NCI-H2107 (cell line): ENCODE data around the gene CNNM4.

Source experiments
- DNase-seq: peaks from one replicate; lab custom pipeline; 2025; lab: John Stamatoyannopoulos, UW

Gene CNNM4

DNA sequence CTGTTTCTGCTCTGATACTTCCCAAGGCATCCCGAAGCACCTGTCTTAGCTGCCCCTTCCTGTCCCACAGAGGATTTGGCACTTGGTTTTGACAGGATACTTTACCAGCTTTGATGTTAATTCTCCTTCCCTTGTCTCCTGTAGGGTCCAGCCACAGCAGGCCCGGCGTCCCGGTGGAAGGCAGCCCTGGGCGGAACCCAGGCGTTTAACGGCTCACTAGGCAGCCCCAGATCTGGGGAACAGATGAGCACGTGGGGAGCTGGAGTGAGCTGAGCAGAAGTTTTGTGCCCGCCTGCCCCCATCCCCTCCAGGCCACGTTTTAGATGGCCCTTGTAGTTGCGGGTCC is 71.7 kb downstream of the CNNM4 start:
- DNase-seq: no peak

DNA sequence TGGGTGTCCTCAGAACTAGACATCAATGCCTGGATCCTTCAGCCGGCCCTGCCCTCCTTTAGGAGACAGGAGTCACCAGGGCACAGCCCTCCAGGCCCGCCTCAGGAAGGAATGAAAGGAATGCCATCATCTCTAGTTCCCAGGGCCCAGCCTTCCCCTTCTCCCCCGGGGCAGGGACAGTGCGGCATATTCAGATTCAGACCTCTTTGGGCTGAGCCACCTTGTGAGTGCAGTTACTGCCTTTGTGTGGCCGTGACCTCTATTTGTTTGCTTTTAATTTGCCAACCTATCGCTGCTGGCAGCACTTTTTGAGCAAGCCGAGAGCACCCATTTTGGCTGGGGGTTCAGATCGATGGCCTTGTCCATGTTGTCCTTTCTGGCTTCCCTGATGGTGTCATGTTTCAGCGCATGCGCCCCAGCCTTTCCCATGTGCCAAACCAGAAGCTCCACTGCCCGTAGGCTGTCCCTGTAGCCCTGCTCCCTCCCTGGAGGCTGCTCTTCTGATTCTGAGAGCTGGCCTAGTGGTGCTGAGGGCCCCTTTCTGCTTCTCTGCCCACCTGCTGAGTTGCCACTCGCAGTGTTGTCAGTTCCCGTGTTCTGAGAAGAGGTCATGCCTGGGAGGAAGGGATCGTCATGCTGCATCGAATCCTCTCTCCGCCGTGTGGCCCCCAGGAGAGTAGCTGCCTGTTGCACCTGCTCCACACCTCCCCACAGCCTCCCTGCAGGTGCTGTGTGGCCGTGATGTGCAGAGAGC is 72.2 kb downstream of the CNNM4 start:
- DNase-seq: peak; percentile 89

DNA sequence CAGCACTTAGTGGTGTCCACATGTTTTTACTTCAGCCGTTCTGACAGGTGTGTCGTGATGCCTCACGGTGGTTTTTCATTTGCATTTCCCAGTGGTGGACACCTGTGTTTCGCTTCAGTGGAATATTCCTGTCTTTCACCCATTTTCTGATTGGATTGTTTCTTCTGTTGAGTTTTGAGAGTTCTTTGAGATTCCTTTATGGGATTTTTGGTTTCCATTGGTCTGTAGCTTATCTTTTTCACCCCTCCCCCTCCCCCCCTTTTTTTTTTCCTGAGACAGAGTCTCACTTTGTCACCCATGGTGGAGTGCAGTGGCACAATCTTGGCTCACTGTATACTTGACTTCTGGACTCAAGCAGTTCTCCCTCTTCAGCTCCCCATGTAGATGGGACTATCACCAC is 75.1 kb downstream of the CNNM4 start:
- DNase-seq: no peak

DNA sequence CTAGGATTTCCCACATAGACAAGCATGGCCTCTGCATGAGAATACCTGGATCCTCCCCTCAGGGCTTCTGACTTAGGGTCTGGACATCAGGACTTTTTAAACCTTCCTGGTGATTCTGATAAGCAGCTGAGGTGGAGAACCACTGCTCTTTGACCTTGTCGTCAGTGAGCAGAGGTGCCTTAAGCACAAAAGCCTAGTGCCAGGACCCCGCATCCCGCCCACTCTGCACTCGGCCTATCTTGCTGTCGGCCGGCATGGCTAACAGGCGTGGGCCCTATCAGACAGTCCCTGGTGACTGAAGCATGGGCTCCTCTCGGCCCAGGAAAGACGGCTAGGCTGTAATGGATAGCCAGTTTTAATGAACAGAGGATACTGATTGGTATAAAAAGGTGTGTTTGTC is 76.9 kb downstream of the CNNM4 start:
- DNase-seq: no peak

DNA sequence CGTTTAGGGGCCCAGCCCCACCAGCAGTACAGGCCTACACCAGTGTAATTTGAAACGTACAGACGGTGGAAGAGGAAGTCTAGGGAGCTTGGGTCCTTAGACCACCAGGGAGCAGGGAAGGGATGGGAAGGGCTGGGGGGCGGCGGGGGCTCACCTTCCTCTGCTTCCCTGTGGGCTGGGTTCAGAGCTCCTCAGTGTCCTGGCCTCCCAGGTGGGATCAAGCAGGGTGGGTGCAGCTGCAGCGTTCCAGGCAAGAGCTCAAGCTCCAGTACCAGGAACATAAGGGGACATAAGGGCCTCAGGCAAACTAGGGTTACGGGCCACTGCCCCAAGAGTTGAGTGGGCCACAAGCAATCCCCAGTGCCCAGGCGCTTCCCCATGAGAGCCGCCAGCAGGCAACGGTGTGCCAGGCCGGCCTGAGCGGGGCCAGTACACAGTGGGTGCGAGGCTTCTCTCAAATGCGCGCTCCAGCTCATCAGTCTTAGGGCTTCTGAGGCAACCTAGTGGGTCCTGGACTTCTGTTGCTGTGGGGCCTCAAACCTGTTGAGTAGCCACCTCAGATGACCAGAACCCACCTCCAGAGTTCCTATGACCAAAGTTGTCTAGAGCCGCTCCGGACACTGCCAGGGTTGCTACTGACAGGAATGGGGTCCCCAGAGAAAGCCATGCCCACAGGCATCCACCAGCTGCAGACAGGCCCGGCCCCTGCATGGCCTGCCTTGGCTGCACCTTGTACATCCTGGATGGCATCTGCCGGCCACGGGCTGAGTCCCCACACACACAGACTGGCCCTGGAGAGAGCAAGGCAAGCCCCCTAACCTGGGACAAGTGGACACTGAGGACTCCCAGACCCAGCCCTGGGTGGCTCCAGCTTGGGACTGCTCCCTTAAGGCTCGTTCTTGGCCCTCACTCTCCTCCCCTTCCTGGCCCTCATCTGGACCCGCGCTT is 77.9 kb downstream of the CNNM4 start:
- DNase-seq: no peak

DNA sequence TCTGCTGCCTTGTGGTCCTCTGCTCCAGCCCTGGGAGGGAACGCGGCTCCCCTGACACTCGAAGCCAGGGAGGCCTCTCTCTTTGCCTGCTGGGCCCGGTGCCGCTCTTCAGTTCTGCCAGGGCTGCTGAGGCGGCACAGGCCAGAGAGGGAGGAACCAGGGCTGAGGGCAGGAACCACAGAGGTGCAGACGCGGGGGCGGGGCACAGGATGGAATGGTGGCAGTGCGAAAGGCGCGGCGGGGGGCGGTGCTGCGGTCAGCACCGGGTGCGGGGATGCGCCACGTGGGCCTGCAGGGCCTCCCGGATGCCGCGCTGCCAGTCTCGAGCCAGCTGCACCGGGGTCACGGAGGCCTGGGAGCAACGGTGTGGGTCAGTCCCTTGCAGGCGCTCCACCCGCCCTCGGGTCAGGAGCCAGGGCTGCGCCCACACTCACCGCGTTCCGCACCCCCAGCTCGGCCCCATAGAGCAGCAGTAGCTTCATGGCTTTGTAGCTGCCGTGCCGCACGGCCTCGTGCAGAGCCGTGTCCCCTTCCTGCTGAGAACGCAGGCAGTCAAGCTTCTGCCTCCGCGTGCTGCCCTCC is 78.7 kb downstream of the CNNM4 start:
- no peak for DNase-seq

DNA sequence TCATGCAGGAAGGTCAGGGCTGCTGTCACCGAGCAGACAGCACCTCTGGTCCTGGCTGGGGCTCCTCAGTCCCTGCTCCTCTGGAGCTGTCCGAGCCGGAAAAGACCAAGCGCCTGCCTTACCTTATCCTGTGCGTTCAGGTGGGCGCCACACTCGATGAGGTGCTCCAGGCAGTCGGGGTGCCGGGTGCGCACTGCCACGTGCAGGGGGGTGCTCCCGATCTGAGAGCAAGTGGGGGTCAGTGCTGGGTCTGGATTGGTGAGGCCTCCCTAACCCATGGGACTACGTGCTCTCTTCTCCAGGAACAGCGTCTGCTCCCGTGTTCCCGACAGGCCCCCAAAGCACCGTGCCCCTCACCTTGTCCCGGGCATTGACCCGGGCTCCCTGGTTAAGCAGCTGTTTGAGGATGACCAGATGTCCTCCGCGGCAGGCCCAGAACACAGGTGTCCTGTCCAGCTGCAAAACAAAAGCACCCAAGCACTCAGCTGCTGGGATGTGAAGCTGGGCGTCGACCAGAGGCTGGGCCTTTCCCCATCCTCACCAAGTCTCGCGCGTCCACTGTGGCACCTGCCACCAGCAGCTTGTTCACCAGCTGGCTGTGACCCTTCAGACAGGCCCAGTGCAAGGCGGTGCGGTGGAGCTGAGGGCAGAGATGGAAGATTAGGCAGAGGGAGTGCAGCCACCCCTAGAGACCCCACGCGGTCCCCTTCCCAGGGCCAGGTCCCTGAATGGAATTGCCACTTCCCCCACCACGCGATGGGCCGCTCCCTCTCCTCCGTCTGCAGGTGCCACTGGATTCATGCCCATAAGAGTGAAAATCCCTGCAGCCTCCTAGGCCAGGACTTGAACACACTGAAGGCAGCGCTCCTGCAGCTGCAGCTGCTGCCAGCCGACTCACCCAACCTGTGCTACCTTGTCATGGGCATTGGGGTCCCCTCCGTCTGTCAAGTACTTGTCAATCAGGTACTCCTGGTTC is 79.5 kb downstream of the CNNM4 start:
- no peak for DNase-seq

DNA sequence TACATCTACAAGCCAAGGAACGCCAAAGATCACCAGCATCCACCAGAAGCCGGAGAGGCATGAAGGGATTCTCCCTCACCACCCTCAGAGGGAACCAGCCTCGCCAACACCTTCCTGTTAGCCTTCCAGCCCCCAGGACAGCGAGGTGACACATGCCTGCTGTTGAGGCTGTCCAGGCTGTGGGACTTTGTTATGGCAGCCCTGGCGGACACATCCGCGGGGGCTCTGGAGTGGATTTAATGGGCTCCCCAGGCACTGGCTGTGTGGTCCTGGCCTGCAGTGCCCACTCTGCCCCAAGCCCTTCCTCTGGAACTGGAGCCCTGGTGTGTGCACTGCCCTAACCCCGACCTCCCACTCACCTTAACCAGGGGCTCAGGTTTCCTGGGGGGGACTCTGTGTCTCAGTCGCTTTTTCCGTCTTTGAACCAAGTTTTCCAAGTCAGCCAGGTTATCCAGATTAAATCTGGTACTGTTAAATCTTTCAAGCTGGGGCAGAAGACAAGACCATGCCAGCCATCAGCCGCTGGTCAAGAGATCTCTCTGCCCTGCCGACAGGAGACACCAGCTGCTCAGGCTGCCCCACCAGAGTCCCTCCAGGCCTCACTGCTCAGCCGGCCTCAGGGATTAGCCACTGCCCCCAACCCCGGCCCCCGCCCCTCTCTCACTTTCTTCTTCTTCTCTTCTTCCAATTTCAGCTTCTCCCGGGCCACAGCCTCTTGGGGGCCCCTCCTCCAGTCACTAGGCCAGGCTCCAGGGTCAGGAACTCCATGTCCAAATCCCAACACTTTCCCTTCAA is 81.2 kb downstream of the CNNM4 start:
- DNase-seq: no peak

DNA sequence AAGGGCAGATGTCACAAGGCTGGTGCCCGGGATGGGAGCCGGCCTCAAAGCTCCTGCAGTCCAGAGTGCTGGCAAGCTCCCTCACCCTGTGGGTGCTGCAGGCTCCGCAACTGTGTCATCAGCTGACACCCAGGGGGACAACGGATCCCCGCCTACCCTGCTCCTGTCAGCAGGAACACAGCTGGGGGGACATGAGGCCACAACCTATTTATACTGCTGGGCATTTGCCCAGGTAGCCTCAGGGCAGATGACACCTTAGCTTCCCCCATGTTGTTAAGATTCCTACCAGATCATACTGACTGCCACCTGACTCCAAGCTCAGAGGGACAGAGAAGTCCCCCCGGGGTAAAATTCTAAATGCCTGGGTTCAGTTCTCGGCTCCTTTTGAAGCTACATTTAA is 81.9 kb downstream of the CNNM4 start:
- DNase-seq: no peak

DNA sequence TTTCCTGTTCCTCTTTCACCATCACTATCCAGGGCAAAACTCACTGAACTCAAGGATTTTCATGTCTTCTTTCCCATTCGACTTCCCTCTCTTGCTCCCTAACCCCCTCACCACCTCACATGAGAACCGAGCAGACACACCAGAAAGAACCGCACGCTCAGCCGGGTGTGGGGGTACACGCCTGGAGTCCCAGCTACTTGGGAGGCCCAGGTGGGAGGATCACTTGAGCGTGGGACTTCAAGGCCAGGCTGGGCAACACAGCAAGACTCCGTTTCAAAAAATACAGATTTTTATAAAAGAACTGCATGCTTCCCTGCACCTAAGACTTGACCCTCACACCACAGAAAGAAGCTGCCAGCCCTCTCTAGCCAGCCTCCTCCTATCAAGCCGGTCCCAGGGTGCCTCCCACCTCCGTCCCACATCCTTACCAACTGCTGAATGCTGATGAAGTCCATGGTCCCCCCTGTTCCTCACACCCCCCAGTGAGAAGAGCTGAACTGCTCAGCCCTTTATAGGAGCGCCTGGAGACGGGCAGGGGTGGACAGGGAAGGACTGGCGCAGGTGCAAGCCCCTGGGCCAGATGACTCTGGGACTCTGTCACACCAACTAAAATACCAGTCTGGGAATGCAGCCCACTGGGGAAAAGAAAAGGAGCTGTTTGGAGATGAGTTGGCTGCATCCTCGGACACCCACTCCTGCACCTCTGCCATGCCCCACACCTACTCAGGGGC is 83.0 kb downstream of the CNNM4 start, which contains the start of gene ANKRD23:
Gene ANKRD23, minus strand, starts transcription at position 484 of the 731 bp plus-strand sequence. Its CDS starts 29 bp downstream, at position 455.
- no peak for DNase-seq

DNA sequence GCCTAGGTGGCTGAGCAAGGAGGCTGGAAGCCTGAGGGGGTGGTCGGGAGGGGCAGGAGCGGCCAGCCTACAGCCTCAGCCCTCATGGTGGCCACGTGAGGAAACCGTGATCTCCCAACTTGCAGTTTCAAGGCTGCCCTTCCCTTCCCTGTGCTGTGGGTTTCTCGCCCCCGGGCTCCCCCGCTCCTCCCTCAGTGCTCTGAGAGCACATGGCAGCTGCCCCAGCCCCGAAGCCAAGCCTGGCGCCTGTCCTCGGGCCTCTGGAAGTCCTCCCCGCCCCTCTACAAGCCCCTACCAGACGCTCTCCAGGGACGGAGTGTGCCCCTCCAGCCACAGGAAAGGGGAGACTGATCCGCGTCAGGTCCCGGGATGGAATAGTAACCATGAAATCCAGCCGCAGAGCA is 83.7 kb downstream of the CNNM4 start:
- no peak for DNase-seq

DNA sequence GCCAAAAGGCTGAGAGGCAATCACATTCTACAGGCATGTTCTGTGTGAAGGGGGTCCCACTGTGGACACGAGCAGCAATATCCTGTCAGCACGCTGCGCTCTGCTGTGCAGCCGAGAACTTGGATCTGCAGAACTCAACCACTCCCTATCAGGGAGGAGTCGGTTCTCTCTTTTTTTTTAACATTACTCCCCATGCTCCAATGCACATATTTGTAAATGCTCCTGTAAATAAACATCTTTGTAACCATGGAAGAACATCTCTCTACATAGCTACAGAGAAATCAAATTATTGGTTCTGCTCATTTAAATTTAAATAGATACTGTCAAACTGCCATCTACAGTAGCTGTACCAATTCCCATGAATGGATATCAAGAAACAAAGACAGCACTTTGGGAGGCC is 86.1 kb downstream of the CNNM4 start:
- DNase-seq: no peak

DNA sequence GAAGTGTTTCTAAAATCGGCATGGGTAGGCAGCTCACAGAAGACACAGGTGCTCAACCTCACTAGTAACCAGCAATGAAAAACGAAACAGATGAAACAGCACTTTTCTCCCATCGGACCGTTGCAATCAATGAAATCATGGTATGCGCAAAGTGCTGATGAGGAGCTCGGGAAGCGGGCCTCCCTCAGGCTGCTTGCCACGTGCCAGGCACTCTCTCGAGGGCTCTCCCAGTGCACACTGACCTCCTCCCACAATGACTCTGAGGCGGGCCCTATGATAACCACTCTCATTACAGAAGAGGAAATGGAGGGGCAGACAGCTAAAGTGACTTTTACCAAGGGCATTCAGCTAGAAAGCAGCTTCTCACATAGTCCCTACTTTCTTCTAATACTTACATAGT is 86.9 kb downstream of the CNNM4 start:
- DNase-seq: no peak

DNA sequence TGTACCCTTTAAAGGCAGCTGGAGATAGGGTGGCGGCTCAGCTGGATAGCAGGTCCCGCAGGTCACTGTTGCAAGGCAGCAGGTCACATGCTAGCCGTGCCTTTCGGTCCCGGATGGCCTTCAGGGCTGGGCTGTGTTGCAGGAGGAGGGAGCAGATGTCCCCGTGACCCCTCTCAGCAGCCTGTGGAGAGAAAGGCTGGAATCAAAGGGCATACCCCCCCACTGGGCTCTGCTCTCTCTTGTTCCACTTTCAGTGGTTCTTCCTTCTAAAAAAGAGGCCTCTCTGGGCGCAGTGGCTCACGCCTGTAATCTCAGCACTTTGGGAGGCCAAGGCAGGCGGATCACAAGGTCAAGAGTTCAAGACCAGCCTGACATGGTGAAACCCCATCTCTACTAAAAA is 87.6 kb downstream of the CNNM4 start:
- DNase-seq: no peak

DNA sequence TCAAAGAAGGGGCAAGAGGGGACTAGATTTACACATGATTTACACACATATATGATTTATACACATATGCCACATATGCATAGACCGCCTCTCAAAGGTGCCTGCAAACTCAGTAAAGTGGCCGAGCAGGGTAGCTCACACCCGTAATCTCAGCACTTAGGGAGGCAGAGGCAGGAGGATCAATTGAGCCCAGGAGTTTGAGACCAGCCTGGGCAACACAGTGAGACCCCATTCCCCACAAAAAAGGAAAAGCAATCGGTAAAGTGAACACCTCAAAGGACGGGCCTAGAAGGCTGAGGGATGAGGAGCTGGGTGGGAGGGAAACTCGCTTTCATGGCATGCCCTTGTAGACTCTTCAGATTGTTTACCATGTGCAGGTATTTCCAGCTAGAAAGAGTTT is 92.0 kb downstream of the CNNM4 start:
- DNase-seq: no peak

DNA sequence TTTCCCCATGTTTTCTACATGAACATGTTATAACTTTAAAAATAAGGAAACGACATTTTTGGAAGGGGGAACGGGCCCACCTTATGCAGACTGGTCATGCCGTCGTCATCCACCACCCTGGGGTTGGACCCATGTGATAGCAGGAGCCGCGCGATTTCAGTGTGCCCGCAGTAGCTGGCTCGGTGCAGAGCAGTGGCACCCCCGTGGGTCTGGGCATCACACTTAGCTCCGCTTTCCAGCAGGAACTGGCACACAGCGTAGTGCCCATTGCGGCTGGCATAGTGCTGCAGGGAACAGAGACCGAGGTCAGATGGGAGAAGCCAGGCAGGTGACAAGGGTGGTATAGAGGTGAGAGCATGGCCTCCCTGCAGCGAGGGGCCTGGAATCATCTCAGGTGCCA is 92.6 kb downstream of the CNNM4 start:
- no peak for DNase-seq

DNA sequence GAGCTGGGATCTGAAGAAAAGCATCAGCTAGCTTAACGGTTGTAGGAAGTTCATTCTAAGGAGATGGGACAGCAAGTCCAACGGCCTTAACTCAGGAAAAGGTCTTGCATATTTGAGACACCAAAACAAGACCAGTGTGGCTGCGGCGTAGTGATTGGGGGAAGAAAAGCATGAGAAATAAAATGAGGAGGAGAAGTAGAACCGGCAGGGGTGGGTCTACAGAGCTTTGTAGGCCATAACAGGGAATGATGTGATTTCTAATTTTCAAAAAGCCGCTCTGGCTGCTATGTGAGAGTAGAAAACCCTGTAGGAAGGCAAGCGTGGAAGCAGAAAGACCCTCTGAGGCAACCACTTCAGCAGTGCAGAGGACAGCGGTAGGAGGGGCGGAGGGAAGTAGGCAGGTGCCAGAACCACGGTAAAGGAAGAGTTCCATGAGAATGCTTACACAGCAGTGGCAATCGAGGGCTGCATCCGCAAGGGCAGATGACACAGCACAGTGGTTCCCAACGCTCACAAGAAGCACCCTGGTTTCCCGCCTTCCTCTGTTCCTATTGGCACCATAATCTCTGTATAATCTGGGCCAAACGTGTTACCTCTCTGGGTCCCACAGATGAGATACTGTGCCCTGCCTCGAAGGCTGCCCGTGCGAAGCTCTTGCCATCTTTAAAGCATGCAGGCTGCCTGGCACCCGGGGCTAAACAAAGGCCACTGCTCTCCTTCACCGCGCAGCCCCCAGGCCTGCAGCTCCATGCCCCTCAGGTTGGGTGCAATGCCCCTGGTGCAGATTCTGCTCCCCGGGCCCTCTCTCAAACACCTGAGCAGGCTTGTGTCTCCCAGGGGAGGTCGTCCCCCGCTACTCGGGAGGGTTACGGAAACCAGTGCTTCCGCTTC is 96.3 kb downstream of the CNNM4 start:
- DNase-seq: no peak

DNA sequence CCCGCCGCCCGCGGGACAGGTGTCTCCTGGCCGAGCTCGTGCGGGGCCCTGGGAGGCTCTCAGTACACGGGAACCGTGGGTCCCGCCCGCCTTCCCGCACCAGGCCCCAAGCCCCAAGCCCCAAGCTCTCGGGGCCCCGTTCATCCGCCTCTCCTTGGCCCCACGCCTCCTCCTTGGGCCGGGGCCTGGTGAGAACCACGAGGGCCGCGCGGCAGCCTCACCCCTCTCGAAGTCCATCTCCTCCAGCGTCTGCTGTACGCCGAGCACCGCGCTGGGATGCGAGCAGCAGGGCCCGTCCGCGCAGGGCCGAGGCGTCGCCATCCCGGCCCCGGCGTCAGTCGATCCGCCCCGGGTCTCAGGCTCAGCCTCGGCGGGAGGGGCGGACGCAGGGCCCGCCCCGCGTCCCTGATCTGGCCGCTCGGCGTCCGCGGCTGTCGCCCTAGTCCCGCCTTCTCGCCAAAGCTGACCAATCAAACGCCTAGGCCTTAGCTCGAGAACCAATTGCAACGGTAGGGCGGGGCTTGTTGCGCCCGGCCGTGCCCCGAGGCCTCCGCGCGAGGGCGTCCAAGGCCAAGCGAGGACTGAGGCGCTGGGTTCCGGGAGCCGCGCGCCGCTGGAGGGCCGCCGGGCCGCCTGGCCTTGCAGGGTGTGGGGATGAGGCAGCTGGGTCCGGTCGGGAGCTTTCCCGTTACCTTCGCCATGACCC is 97.1 kb downstream of the CNNM4 start, which contains the start of gene ANKRD39:
Gene ANKRD39, minus strand, starts transcription at position 350 of the 706 bp plus-strand sequence. Its CDS starts 29 bp downstream, at position 321.
- peak; percentile 97 for DNase-seq
